HCT116 (cell line): ENCODE data around the gene DHRS9. TPM values are rescaled to one million over a fixed set of nuclear protein-coding genes. Genes with fewer than 3 reads are reported as not detected.
A peak's percentile ranks its signal among the peaks of the same experiment; 100 is the strongest.

Experiments
- ATAC-seq: fragments of 200-7000 bp; cut with Tn5 transposase; 2 replicates; pipeline ENCODE4 v1.9.1; 2020; ENCODE audit warnings: mild to moderate bottlenecking, moderate library complexity
- BruUV-seq: library from RNA; stranded (reverse); fragments of 400-500 nt; replicated peaks from 2 replicates; lab custom pipeline; 2021; lab: Mats Ljungman, UMichigan
- CTCF ChIA-PET: fragments of 300-600 bp; sonication (Branson Sonifier 250); formaldehyde crosslinking; loops from one replicate; lab custom pipeline; 2021; ENCODE audit warnings: antibody characterized with exemption; lab: Charles Lee
- POLR2A ChIA-PET: fragments of 300-600, 350-600 bp; sonication (Branson Sonifier 250); formaldehyde crosslinking; loops from one replicate; lab custom pipeline; 2021; ENCODE audit warnings: antibody characterized with exemption; lab: Charles Lee
- RAD21 ChIA-PET, 2 experiments: fragments of 300-600 bp; sonication (Branson Sonifier 250); formaldehyde crosslinking; loops; one replicate each; lab custom pipeline; 2023; ENCODE audit warnings: low total read pairs in 2 of 2; ENCODE audit not compliant: uncharacterized antibody in 2 of 2, unreplicated experiment in 2 of 2, low non-redundant PET in 1 of 2; lab: Charles Lee
- DNase-seq: peaks from one replicate; pipeline ENCODE4 v3.0.0-alpha.2; 2010; ENCODE audit warnings: low read depth, low spot score
- H2AFZ ChIP-seq: fragments of 200-600 bp; shearing (Covaris generic), sonication (generic); 2 replicates; pipeline ENCODE4 v1.6.1; 2017; ENCODE audit warnings: low read depth, mixed run types, mixed read lengths, antibody characterized with exemption, low read length; ENCODE audit not compliant: poor library complexity, severe bottlenecking
- H3K27ac ChIP-seq: 2 replicates; pipeline ENCODE4 v1.5.1; 2012; ENCODE audit warnings: low read depth, low read length
- H3K27me3 ChIP-seq: fragments of 200-600 bp; sonication (generic); 2 replicates; pipeline ENCODE4 v1.6.1; 2016; ENCODE audit warnings: mixed run types, low read length, mixed read lengths; ENCODE audit not compliant: insufficient read depth
- H3K36me3 ChIP-seq, 2 experiments: fragments of 200-500 bp in 1 of 2; fragments of 200-600 bp in 1 of 2; sonication (Bioruptor generic) in 1 of 2; sonication (generic) in 1 of 2; 2 replicates each; pipeline versions ENCODE4 v1.5.1 to v1.6.1; 2014 to 2016; ENCODE audit warnings: low read length in 2 of 2, inconsistent platforms in 1 of 2, mixed read lengths in 1 of 2, mixed run types in 1 of 2; ENCODE audit not compliant: insufficient read depth in 2 of 2, control insufficient read depth in 1 of 2
- H3K4me1 ChIP-seq, 2 experiments: fragments of 200-600 bp in 1 of 2; sonication (generic) in 1 of 2; 2 replicates each; pipeline versions ENCODE4 v1.5.1 to v1.6.1; 2012 to 2017; ENCODE audit warnings: low read length in 2 of 2, inconsistent platforms in 1 of 2, mild to moderate bottlenecking in 1 of 2, mixed read lengths in 1 of 2, mixed run types in 1 of 2, moderate library complexity in 1 of 2; ENCODE audit not compliant: insufficient read depth in 2 of 2, control insufficient read depth in 1 of 2
- H3K4me2 ChIP-seq: fragments of 200-600 bp; sonication (generic); 2 replicates; pipeline ENCODE4 v1.6.1; 2017; ENCODE audit warnings: mixed run types, low read length, mixed read lengths
- H3K4me3 ChIP-seq, 2 experiments: fragments of 200-600 bp in 1 of 2; sonication (generic) in 1 of 2; replicated peaks in 1 of 2; 2 replicates each; pipeline ENCODE4 v1.5.1; 2011 to 2016; ENCODE audit warnings: low read length in 2 of 2, control low read depth in 1 of 2, low read depth in 1 of 2, mild to moderate bottlenecking in 1 of 2, mixed read lengths in 1 of 2, mixed run types in 1 of 2
- H3K79me2 ChIP-seq: fragments of 200-600 bp; sonication (generic); 2 replicates; pipeline ENCODE4 v1.6.1; 2017; ENCODE audit warnings: mild to moderate bottlenecking, mixed run types, low read length, moderate library complexity, mixed read lengths; ENCODE audit not compliant: insufficient read depth
- H3K9ac ChIP-seq: fragments of 200-600 bp; sonication (generic); 2 replicates; pipeline ENCODE4 v1.6.1; 2016; ENCODE audit warnings: low read length, mixed read lengths
- H3K9me2 ChIP-seq: fragments of 200-600 bp; sonication (generic), shearing (Covaris generic); 2 replicates; pipeline ENCODE4 v1.6.1; 2017; ENCODE audit warnings: mixed run types, mild to moderate bottlenecking, moderate library complexity; ENCODE audit not compliant: insufficient read depth
- H3K9me3 ChIP-seq, 2 experiments: fragments of 200-500 bp in 1 of 2; fragments of 200-600 bp in 1 of 2; sonication (Bioruptor generic) in 1 of 2; sonication (generic) in 1 of 2; 2 replicates each; pipeline ENCODE4 v1.6.1; 2014 to 2017; ENCODE audit warnings: low read length in 2 of 2, mixed read lengths in 2 of 2, inconsistent platforms in 1 of 2, low read depth in 1 of 2, mild to moderate bottlenecking in 1 of 2, mixed run types in 1 of 2, moderate library complexity in 1 of 2; ENCODE audit not compliant: control insufficient read depth in 1 of 2, insufficient read depth in 1 of 2
- H4K20me1 ChIP-seq: fragments of 200-600 bp; sonication (generic), shearing (Covaris generic); 2 replicates; pipeline ENCODE4 v1.6.1; 2017; ENCODE audit warnings: mixed run types, mild to moderate bottlenecking, moderate library complexity; ENCODE audit not compliant: insufficient read depth
- ATF3 ChIP-seq: IDR thresholded peaks from 2 replicates; pipeline ENCODE4 v1.6.1; 2012
- CBX3 ChIP-seq: IDR thresholded peaks from 2 replicates; pipeline ENCODE4 v1.6.1; 2012; ENCODE audit warnings: low read depth
- CTCF ChIP-seq, 3 experiments: fragments of 200-600 bp in 1 of 3; sonication (generic) in 1 of 3; IDR thresholded peaks in 2 of 3; conservative IDR thresholded peaks in 1 of 3; 2 replicates each; pipeline ENCODE4 v1.5.1; 2012 to 2017; ENCODE audit warnings: low read depth in 2 of 3, low read length in 2 of 3, antibody characterized with exemption in 1 of 3, borderline replicate concordance in 1 of 3, control low read depth in 1 of 3, mild to moderate bottlenecking in 1 of 3, mixed read lengths in 1 of 3, mixed run types in 1 of 3, moderate library complexity in 1 of 3; ENCODE audit not compliant: insufficient read depth in 1 of 3
- ELF1 ChIP-seq: IDR thresholded peaks from 2 replicates; pipeline ENCODE4 v1.6.1; 2012; ENCODE audit warnings: low read depth, borderline replicate concordance
- EZH2 ChIP-seq: fragments of 200-600 bp; sonication (generic); IDR thresholded peaks from 2 replicates; pipeline ENCODE4 v1.6.1; 2017; ENCODE audit warnings: antibody characterized with exemption, mixed run types
- EZH2phosphoT487 ChIP-seq: fragments of 200-600 bp; IDR thresholded peaks from 2 replicates; pipeline ENCODE4 v1.6.1; 2018; ENCODE audit warnings: antibody characterized with exemption, borderline replicate concordance
- MAX ChIP-seq: IDR thresholded peaks from 2 replicates; pipeline ENCODE4 v1.6.1; 2012
- POLR2A ChIP-seq: IDR thresholded peaks from 2 replicates; pipeline ENCODE4 v1.7.0; 2011; ENCODE audit warnings: borderline replicate concordance; ENCODE audit not compliant: insufficient read depth, insufficient read length; ENCODE audit errors: extremely low read depth
- POLR2AphosphoS5 ChIP-seq: IDR thresholded peaks from 2 replicates; pipeline ENCODE4 v1.6.1; 2011; ENCODE audit warnings: mild to moderate bottlenecking, low read depth, low read length, moderate library complexity
- RAD21 ChIP-seq: IDR thresholded peaks from 2 replicates; pipeline ENCODE4 v1.6.1; 2012; ENCODE audit warnings: low read depth, mild to moderate bottlenecking
- REST ChIP-seq: IDR thresholded peaks from 2 replicates; pipeline ENCODE4 v1.6.1; 2012; ENCODE audit warnings: low read depth
- SIN3A ChIP-seq: IDR thresholded peaks from 2 replicates; pipeline ENCODE4 v1.6.1; 2012; ENCODE audit warnings: low read depth
- SP1 ChIP-seq: IDR thresholded peaks from 2 replicates; pipeline ENCODE4 v1.6.1; 2012; ENCODE audit warnings: low read depth
- TCF7L2 ChIP-seq: IDR thresholded peaks from 2 replicates; pipeline ENCODE4 v1.7.0; 2011; ENCODE audit warnings: borderline replicate concordance, inconsistent platforms; ENCODE audit not compliant: insufficient read depth, insufficient read length; ENCODE audit errors: extremely low read depth
- YY1 ChIP-seq: IDR thresholded peaks from 2 replicates; pipeline ENCODE4 v1.6.1; 2011; ENCODE audit warnings: low read length, low read depth, moderate library complexity, mild to moderate bottlenecking; ENCODE audit not compliant: insufficient replicate concordance; ENCODE audit errors: extremely low read depth
- ZBTB33 ChIP-seq: IDR thresholded peaks from 2 replicates; pipeline ENCODE4 v1.6.1; 2011; ENCODE audit warnings: mild to moderate bottlenecking, low read length, moderate library complexity; ENCODE audit not compliant: insufficient replicate concordance; ENCODE audit errors: extremely low read depth
- ZFX ChIP-seq: fragments of 450-650 bp; IDR thresholded peaks from 2 replicates; pipeline ENCODE4 v1.6.1; 2017
- ZNF274 ChIP-seq: fragments of 200-500 bp; sonication (Bioruptor generic); IDR thresholded peaks from 2 replicates; pipeline ENCODE4 v1.6.1; 2014; ENCODE audit warnings: mild to moderate bottlenecking, low read depth, low read length, inconsistent platforms
- intact Hi-C: fragments of 100-400 bp; cut with micrococcal nuclease; formaldehyde crosslinking; loops from 2 replicates; pipeline ENCODE4 v1.10.0; 2022
- total RNA-seq: library from RNA; stranded (reverse); gene quantifications from one replicate; pipeline ENCODE4 v1.2.1, GENCODE V29; 2021; ENCODE audit not compliant: unreplicated experiment

The DHRS9 gene
- total RNA-seq, 1 experiment from 2014 or later, result 0.15 TPM

GRCh38 chr2:169091761-169092519, 22.6 kb downstream of the DHRS9 start:
- DNase-seq (peak; percentile 28), ATAC-seq (0 out of 2 replicates have a peak, but pooled peaks have one; percentile 39)
- Histone ChIP-seq H3K9me2 (no peaks in the 10 kb centered on the region), H3K4me2 (peak overlapping the region; percentile 50), H3K9ac (no peak overlapping the region), H3K4me3 (no peak overlapping the region), H4K20me1 (no peaks in the 10 kb centered on the region), H2AFZ (peak overlapping the region; percentile 77), H3K79me2 (no peaks in the 10 kb centered on the region), H3K9me3 (no peaks in the 10 kb centered on the region), H3K4me1 (peaks cover 18 to 31% of the 10 kb centered on the region in 2 experiments; a peak in 3 of 4 replicates), H3K36me3 (no peaks in the 10 kb centered on the region), H3K27ac (no peak overlapping the region), H3K27me3 (peaks cover 5% of the 10 kb centered on the region; the same call in 1 of the 2 replicates)
- ChIA-PET RAD21 (no interaction called here), POLR2A (no interaction called here), CTCF (no interaction called here)
- intact Hi-C loops, result no loop called here
- no TSS peak for BruUV-seq
- no peak for TF ChIP-seq RAD21
- TF ChIP-seq EZH2, result no peak
- TF ChIP-seq ELF1, result no peak
- TF ChIP-seq ATF3, result 0 out of 2 replicates have a peak, but pooled peaks have one; percentile 11
- TF ChIP-seq CBX3, result peak; percentile 62; the same call in 1 of the 2 replicates
- TF ChIP-seq ZBTB33, result no peak
- no peak for TF ChIP-seq REST
- TF ChIP-seq POLR2A, result no peak
- TF ChIP-seq YY1, result no peak
- no peak for TF ChIP-seq TCF7L2
- TF ChIP-seq EZH2phosphoT487, result no peak
- no peak for TF ChIP-seq SIN3A
- no peak; the same call in 1 of the 2 replicates for TF ChIP-seq SP1
- TF ChIP-seq CTCF (IDR thresholded peaks at IDR 0.05 in 2 of 3, conservative IDR thresholded peaks at IDR 0.05 in 1 of 3; ENCODE audit: borderline replicate concordance in 1 of 3, insufficient read depth in 1 of 3, low read depth in 2 of 3, low read length in 2 of 3), result no peak
- no peak; the same call in 1 of the 2 replicates for TF ChIP-seq POLR2AphosphoS5
- peak; percentile 54 for TF ChIP-seq MAX
- TF ChIP-seq ZFX, result no peak
- no peak for TF ChIP-seq ZNF274
